NB4 (cell line): ENCODE results near the gene SSX4B.
"Not testable (repeated sequence)": the region's sequence is repeated elsewhere in the genome, so short reads cannot be mapped to it uniquely, and the experiment has no call there.

Experiments
- CTCF ChIP-seq: IDR thresholded peaks from one replicate; pipeline ENCODE4 v1.5.1; 2012; ENCODE audit warnings: low read depth, low read length
- MYC ChIP-seq: IDR thresholded peaks from 2 replicates; pipeline ENCODE4 v1.6.1; 2011; ENCODE audit warnings: low read depth, low read length
- POLR2A ChIP-seq: IDR thresholded peaks from 2 replicates; pipeline ENCODE4 v1.6.1; 2011; ENCODE audit warnings: mild to moderate bottlenecking; ENCODE audit not compliant: insufficient read length; ENCODE audit errors: extremely low read depth

GRCh38 chrX:48370408-48370807, 41.4 kb downstream of the SSX4B start:
- TF ChIP-seq CTCF, POLR2A, MYC: not testable (repeated sequence)
